ENCODE data around the gene HSD17B4. TPM values are rescaled to one million over a fixed set of nuclear protein-coding genes. Genes with fewer than 3 reads are reported as not detected.

HSD17B4 gene
- total and polyA plus RNA-seq, 9 of the 15 experiments (the other 6 are each of a cell fraction or from before 2014, with no cell fraction given) = 50.6 to 187 (median 94.6) TPM

- TF ChIP-seq HNRNPK (IDR thresholded peaks at IDR 0.05; ENCODE audit: low read depth, low read length, poor library complexity, severe bottlenecking) (no peak), ZNF165 (CRISPR knock-in tag; IDR thresholded peaks at IDR 0.05; ENCODE audit: borderline replicate concordance) (no peak), SMAD1 (IDR thresholded peaks at IDR 0.05; ENCODE audit: low read depth, low read length, partially characterized antibody) (no peak), CUX1 (CRISPR knock-in tag; IDR thresholded peaks at IDR 0.05) (no peak), PPARD (CRISPR knock-in tag; IDR thresholded peaks at IDR 0.05) (no peak), CHD1 (IDR thresholded peaks at IDR 0.05; ENCODE audit: low read length) (no peak), MAX (CRISPR knock-in tag; IDR thresholded peaks at IDR 0.05) (no peak), HINFP (tag; conservative IDR thresholded peaks at IDR 0.05; ENCODE audit: low read depth) (no peak), NUFIP1 (IDR thresholded peaks at IDR 0.05; ENCODE audit: partially characterized antibody) (no peak), GATAD2A (IDR thresholded peaks at IDR 0.05) (no peak), KDM5B (IDR thresholded peaks at IDR 0.05; ENCODE audit: insufficient replicate concordance, low read depth, low read length) (no peak), HES1 (IDR thresholded peaks at IDR 0.05; ENCODE audit: low read depth) (no peak), MBD2 (IDR thresholded peaks at IDR 0.05; ENCODE audit: borderline replicate concordance, low read depth) (no peak), PML (IDR thresholded peaks at IDR 0.05; ENCODE audit: low read length) (no peak), POLR2AphosphoS5 (IDR thresholded peaks at IDR 0.05; ENCODE audit: control insufficient read depth, insufficient read depth, low read depth, low read length) (no peak), ZNF778 (CRISPR knock-in tag; IDR thresholded peaks at IDR 0.05) (no peak), NBN (IDR thresholded peaks at IDR 0.05; ENCODE audit: low read depth) (0 out of 2 replicates have a peak, but pooled peaks have one; percentile 38), JUN (IDR thresholded peaks at IDR 0.05; ENCODE audit: borderline replicate concordance, low read depth, low read length) (no peak), JUN (CRISPR knock-in tag; IDR thresholded peaks at IDR 0.05; ENCODE audit: borderline replicate concordance) (no peak), MAFG (tag; conservative IDR thresholded peaks at IDR 0.05) (peak; percentile 46), CBFA2T2 (conservative IDR thresholded peaks at IDR 0.05) (no peak)
Observed at GRCh38 chr5:119411361-119412278, 40.7 kb upstream of the HSD17B4 start (continued).
